HCT116 (cell line): Measurements from ENCODE around the gene ZRANB1. TPM values are rescaled to one million over a fixed set of nuclear protein-coding genes. Genes with fewer than 3 reads are reported as not detected.

Source experiments
- ATAC-seq: fragments of 200-7000 bp; cut with Tn5 transposase; 2 replicates; pipeline ENCODE4 v1.9.1; 2020; ENCODE audit warnings: mild to moderate bottlenecking, moderate library complexity
- BruUV-seq: library from RNA; stranded (reverse); fragments of 400-500 nt; replicated peaks from 2 replicates; lab custom pipeline; 2021; lab: Mats Ljungman, UMichigan
- CTCF ChIA-PET: fragments of 300-600 bp; sonication (Branson Sonifier 250); formaldehyde crosslinking; loops from one replicate; lab custom pipeline; 2021; ENCODE audit warnings: antibody characterized with exemption; lab: Charles Lee
- POLR2A ChIA-PET: fragments of 300-600, 350-600 bp; sonication (Branson Sonifier 250); formaldehyde crosslinking; loops from one replicate; lab custom pipeline; 2021; ENCODE audit warnings: antibody characterized with exemption; lab: Charles Lee
- RAD21 ChIA-PET, 2 experiments: fragments of 300-600 bp; sonication (Branson Sonifier 250); formaldehyde crosslinking; loops; one replicate each; lab custom pipeline; 2023; ENCODE audit warnings: low total read pairs in 2 of 2; ENCODE audit not compliant: uncharacterized antibody in 2 of 2, unreplicated experiment in 2 of 2, low non-redundant PET in 1 of 2; lab: Charles Lee
- DNase-seq: peaks from one replicate; pipeline ENCODE4 v3.0.0-alpha.2; 2010; ENCODE audit warnings: low read depth, low spot score
- H2AFZ ChIP-seq: fragments of 200-600 bp; shearing (Covaris generic), sonication (generic); 2 replicates; pipeline ENCODE4 v1.6.1; 2017; ENCODE audit warnings: low read depth, mixed run types, mixed read lengths, antibody characterized with exemption, low read length; ENCODE audit not compliant: poor library complexity, severe bottlenecking
- H3K27ac ChIP-seq: 2 replicates; pipeline ENCODE4 v1.5.1; 2012; ENCODE audit warnings: low read depth, low read length
- H3K27me3 ChIP-seq: fragments of 200-600 bp; sonication (generic); 2 replicates; pipeline ENCODE4 v1.6.1; 2016; ENCODE audit warnings: mixed run types, low read length, mixed read lengths; ENCODE audit not compliant: insufficient read depth
- H3K36me3 ChIP-seq, 2 experiments: fragments of 200-500 bp in 1 of 2; fragments of 200-600 bp in 1 of 2; sonication (Bioruptor generic) in 1 of 2; sonication (generic) in 1 of 2; 2 replicates each; pipeline versions ENCODE4 v1.5.1 to v1.6.1; 2014 to 2016; ENCODE audit warnings: low read length in 2 of 2, inconsistent platforms in 1 of 2, mixed read lengths in 1 of 2, mixed run types in 1 of 2; ENCODE audit not compliant: insufficient read depth in 2 of 2, control insufficient read depth in 1 of 2
- H3K4me1 ChIP-seq, 2 experiments: fragments of 200-600 bp in 1 of 2; sonication (generic) in 1 of 2; 2 replicates each; pipeline versions ENCODE4 v1.5.1 to v1.6.1; 2012 to 2017; ENCODE audit warnings: low read length in 2 of 2, inconsistent platforms in 1 of 2, mild to moderate bottlenecking in 1 of 2, mixed read lengths in 1 of 2, mixed run types in 1 of 2, moderate library complexity in 1 of 2; ENCODE audit not compliant: insufficient read depth in 2 of 2, control insufficient read depth in 1 of 2
- H3K4me2 ChIP-seq: fragments of 200-600 bp; sonication (generic); 2 replicates; pipeline ENCODE4 v1.6.1; 2017; ENCODE audit warnings: mixed run types, low read length, mixed read lengths
- H3K4me3 ChIP-seq, 2 experiments: fragments of 200-600 bp in 1 of 2; sonication (generic) in 1 of 2; replicated peaks in 1 of 2; 2 replicates each; pipeline ENCODE4 v1.5.1; 2011 to 2016; ENCODE audit warnings: low read length in 2 of 2, control low read depth in 1 of 2, low read depth in 1 of 2, mild to moderate bottlenecking in 1 of 2, mixed read lengths in 1 of 2, mixed run types in 1 of 2
- H3K79me2 ChIP-seq: fragments of 200-600 bp; sonication (generic); 2 replicates; pipeline ENCODE4 v1.6.1; 2017; ENCODE audit warnings: mild to moderate bottlenecking, mixed run types, low read length, moderate library complexity, mixed read lengths; ENCODE audit not compliant: insufficient read depth
- H3K9ac ChIP-seq: fragments of 200-600 bp; sonication (generic); 2 replicates; pipeline ENCODE4 v1.6.1; 2016; ENCODE audit warnings: low read length, mixed read lengths
- H3K9me2 ChIP-seq: fragments of 200-600 bp; sonication (generic), shearing (Covaris generic); 2 replicates; pipeline ENCODE4 v1.6.1; 2017; ENCODE audit warnings: mixed run types, mild to moderate bottlenecking, moderate library complexity; ENCODE audit not compliant: insufficient read depth
- H3K9me3 ChIP-seq, 2 experiments: fragments of 200-500 bp in 1 of 2; fragments of 200-600 bp in 1 of 2; sonication (Bioruptor generic) in 1 of 2; sonication (generic) in 1 of 2; 2 replicates each; pipeline ENCODE4 v1.6.1; 2014 to 2017; ENCODE audit warnings: low read length in 2 of 2, mixed read lengths in 2 of 2, inconsistent platforms in 1 of 2, low read depth in 1 of 2, mild to moderate bottlenecking in 1 of 2, mixed run types in 1 of 2, moderate library complexity in 1 of 2; ENCODE audit not compliant: control insufficient read depth in 1 of 2, insufficient read depth in 1 of 2
- H4K20me1 ChIP-seq: fragments of 200-600 bp; sonication (generic), shearing (Covaris generic); 2 replicates; pipeline ENCODE4 v1.6.1; 2017; ENCODE audit warnings: mixed run types, mild to moderate bottlenecking, moderate library complexity; ENCODE audit not compliant: insufficient read depth
- CBX3 ChIP-seq: IDR thresholded peaks from 2 replicates; pipeline ENCODE4 v1.6.1; 2012; ENCODE audit warnings: low read depth
- CEBPB ChIP-seq: IDR thresholded peaks from 2 replicates; pipeline ENCODE4 v1.6.1; 2012; ENCODE audit warnings: low read depth
- CTCF ChIP-seq, 3 experiments: fragments of 200-600 bp in 1 of 3; sonication (generic) in 1 of 3; IDR thresholded peaks in 2 of 3; conservative IDR thresholded peaks in 1 of 3; 2 replicates each; pipeline ENCODE4 v1.5.1; 2012 to 2017; ENCODE audit warnings: low read depth in 2 of 3, low read length in 2 of 3, antibody characterized with exemption in 1 of 3, borderline replicate concordance in 1 of 3, control low read depth in 1 of 3, mild to moderate bottlenecking in 1 of 3, mixed read lengths in 1 of 3, mixed run types in 1 of 3, moderate library complexity in 1 of 3; ENCODE audit not compliant: insufficient read depth in 1 of 3
- EGR1 ChIP-seq: IDR thresholded peaks from 2 replicates; pipeline ENCODE4 v1.6.1; 2012; ENCODE audit warnings: low read depth
- FOSL1 ChIP-seq: IDR thresholded peaks from 2 replicates; pipeline ENCODE4 v1.6.1; 2012; ENCODE audit warnings: low read depth
- JUND ChIP-seq: IDR thresholded peaks from 2 replicates; pipeline ENCODE4 v1.6.1; 2012
- POLR2A ChIP-seq: IDR thresholded peaks from 2 replicates; pipeline ENCODE4 v1.7.0; 2011; ENCODE audit warnings: borderline replicate concordance; ENCODE audit not compliant: insufficient read depth, insufficient read length; ENCODE audit errors: extremely low read depth
- SIN3A ChIP-seq: IDR thresholded peaks from 2 replicates; pipeline ENCODE4 v1.6.1; 2012; ENCODE audit warnings: low read depth
- SP1 ChIP-seq: IDR thresholded peaks from 2 replicates; pipeline ENCODE4 v1.6.1; 2012; ENCODE audit warnings: low read depth
- YY1 ChIP-seq: IDR thresholded peaks from 2 replicates; pipeline ENCODE4 v1.6.1; 2011; ENCODE audit warnings: low read length, low read depth, moderate library complexity, mild to moderate bottlenecking; ENCODE audit not compliant: insufficient replicate concordance; ENCODE audit errors: extremely low read depth
- ZBTB33 ChIP-seq: IDR thresholded peaks from 2 replicates; pipeline ENCODE4 v1.6.1; 2011; ENCODE audit warnings: mild to moderate bottlenecking, low read length, moderate library complexity; ENCODE audit not compliant: insufficient replicate concordance; ENCODE audit errors: extremely low read depth
- ZNF274 ChIP-seq: fragments of 200-500 bp; sonication (Bioruptor generic); IDR thresholded peaks from 2 replicates; pipeline ENCODE4 v1.6.1; 2014; ENCODE audit warnings: mild to moderate bottlenecking, low read depth, low read length, inconsistent platforms
- intact Hi-C: fragments of 100-400 bp; cut with micrococcal nuclease; formaldehyde crosslinking; loops from 2 replicates; pipeline ENCODE4 v1.10.0; 2022
- total RNA-seq: library from RNA; stranded (reverse); gene quantifications from one replicate; pipeline ENCODE4 v1.2.1, GENCODE V29; 2021; ENCODE audit not compliant: unreplicated experiment

Gene ZRANB1
- total RNA-seq, 1 experiment from 2014 or later: 23.9 TPM

GRCh38 chr10:124912101-124912886 is 29.6 kb upstream of the ZRANB1 start:
- ChIA-PET CTCF (no interaction called here), POLR2A (no interaction called here), RAD21 (interaction anchor here in 1 of 2 experiments (0.6 kb wide), 1 partner anchor 48 kb away, joined by 3 read pairs; no protein-coding TSS in a partner anchor)
- Histone ChIP-seq H3K9ac (no peak overlapping the region), H2AFZ (no peak overlapping the region), H4K20me1 (no peaks in the 10 kb centered on the region), H3K4me1 (peaks cover 2 to 8% of the 10 kb centered on the region in 2 experiments; a peak in 3 of 4 replicates), H3K36me3 (no peaks in the 10 kb centered on the region), H3K27me3 (peaks cover 16% of the 10 kb centered on the region; the same call in 1 of the 2 replicates), H3K4me3 (no peak overlapping the region), H3K4me2 (no peak overlapping the region), H3K27ac (no peak overlapping the region), H3K9me2 (no peaks in the 10 kb centered on the region), H3K79me2 (peaks cover 9% of the 10 kb centered on the region), H3K9me3 (no peaks in the 10 kb centered on the region)
- TF ChIP-seq YY1 (no peak), ZBTB33 (no peak), SIN3A (no peak), CEBPB (no peak), ZNF274 (no peak), POLR2A (no peak), FOSL1 (no peak), CBX3 (no peak), EGR1 (no peak), CTCF (IDR thresholded peaks at IDR 0.05 in 2 of 3, conservative IDR thresholded peaks at IDR 0.05 in 1 of 3; ENCODE audit: borderline replicate concordance in 1 of 3, insufficient read depth in 1 of 3, low read depth in 2 of 3, low read length in 2 of 3) (no peak), JUND (no peak), SP1 (no peak)
- no peak for DNase-seq
- no TSS peak for BruUV-seq
- ATAC-seq: no peak
- intact Hi-C loops: no loop called here
